ENCODE data around the gene AGO4. TPM values are rescaled to one million over a fixed set of nuclear protein-coding genes. Genes with fewer than 3 reads are reported as not detected.
"Not testable (repeated sequence)": the region's sequence is repeated elsewhere in the genome, so short reads cannot be mapped to it uniquely, and the experiment has no call there.

The AGO4 gene
- total and polyA plus RNA-seq, 8 donors: 3.2 to 10.7 (median 6.9) TPM

DNA sequence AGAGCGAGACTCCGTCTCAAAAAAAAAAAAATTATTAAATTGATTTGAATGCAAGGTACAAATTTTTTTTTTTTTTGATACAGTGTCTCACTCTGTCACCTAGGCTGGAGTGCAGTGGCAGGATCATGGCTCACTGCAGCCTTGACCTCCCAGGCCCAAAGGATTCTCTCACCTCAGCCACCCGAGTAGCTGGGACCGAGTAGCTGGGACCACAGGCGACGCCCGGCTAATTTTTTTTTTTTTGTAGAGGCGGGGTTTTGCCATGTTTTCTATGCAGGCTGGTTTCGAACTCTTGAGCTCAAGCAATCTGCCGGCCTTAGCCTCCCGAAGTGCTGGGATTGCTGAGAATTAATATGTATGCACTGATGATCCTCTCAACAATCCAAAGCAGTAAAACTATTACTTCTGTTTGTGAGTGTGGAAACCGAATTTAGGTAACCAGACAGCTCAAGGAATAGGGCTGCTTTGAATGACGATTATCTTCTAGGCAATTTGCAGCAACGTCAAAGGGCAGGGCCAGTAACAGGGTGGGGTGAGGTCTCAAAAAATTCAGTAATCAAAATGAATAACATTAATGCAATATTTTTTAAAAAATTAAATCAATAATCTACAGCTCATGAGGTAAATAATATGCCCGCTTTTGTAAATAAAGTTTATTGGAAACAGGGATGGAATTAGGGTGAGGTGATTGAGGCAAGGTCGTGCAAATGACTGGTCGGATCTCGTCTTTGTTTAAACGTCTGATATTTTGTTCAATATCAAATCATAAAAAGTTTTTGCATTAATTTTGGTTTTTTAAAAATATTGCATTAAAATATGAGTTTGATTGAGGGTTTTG is 39.2 kb upstream of the AGO4 start:
- no peak for FAIRE-seq
- no peaks in the 10 kb centered on the region for H3K27me3 ChIP-seq
- TF ChIP-seq CTCF (IDR thresholded peaks at IDR 0.05): no peak
- WGBS, 2 donors: 41 to 43% methylated on average over 19 of the region's 19 CpGs
- H3K27ac ChIP-seq: peak overlapping the region; percentile 43 to 82 (median 74)
- H3K4me3 ChIP-seq: peak overlapping the region; percentile 72 to 89 (median 88)
- peaks cover 0 to 5% (median 0%) of the 10 kb centered on the region in 3 donors for H3K4me1 ChIP-seq
- no peak for ATAC-seq
- no peaks in the 10 kb centered on the region for H3K9me3 ChIP-seq
- intact Hi-C loops (cut with DNase I): no loop called here
- H3K36me3 ChIP-seq: no peaks in the 10 kb centered on the region
- DNase-seq: no peak

DNA sequence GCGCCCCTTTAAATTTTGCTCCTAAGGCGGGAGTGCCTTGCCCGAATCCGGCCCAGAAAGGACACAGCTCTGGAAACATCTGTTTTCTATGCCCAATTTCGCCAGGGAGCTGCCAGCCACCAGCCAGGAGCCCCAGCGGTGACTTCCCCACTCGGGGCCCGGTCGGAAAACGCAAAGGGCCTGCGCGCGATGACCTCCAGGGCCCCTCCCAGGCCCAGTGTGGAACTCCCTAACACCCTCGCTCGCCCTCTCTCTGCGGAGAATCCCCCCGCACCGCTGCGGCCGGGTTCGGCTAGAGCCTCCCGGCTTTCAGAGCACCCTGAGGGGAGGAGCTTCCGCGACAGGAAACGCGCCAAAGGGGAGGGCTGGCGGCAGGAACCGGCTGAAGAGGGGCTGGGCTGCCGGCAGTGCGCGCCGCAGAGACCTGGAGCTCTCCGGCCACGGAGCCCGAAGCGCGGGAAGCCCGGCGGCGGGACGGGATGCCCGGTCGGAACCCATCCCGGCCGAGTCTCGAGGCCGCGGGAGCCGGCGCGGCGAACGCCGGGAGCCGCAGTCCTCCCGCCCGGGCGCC is 38.5 kb upstream of the AGO4 start:
- Histone ChIP-seq H3K27ac (peak overlapping the region; percentile 43 to 82 (median 74)), H3K4me3 (peak overlapping the region; percentile 72 to 89 (median 88)), H3K36me3 (no peaks in the 10 kb centered on the region), H3K27me3 (no peaks in the 10 kb centered on the region), H3K9me3 (no peaks in the 10 kb centered on the region), H3K4me1 (peaks cover 0 to 5% (median 0%) of the 10 kb centered on the region in 3 donors)
- WGBS, 2 donors: 0% methylated on average over 32 to 58 of the region's 58 CpGs
- ATAC-seq: peak; percentile 92 to 97 (median 94)
- no peak for TF ChIP-seq CTCF (IDR thresholded peaks at IDR 0.05)
- peak; percentile 83 to 93 (median 90) for DNase-seq
- intact Hi-C loops (cut with DNase I): no loop called here
- FAIRE-seq: no peak

- TF ChIP-seq CTCF (IDR thresholded peaks at IDR 0.05): no peak
- DNase-seq (no peak), FAIRE-seq (no peak), ATAC-seq (no peak)
- Histone ChIP-seq H3K4me3 (no peak overlapping the region), H3K4me1 (peaks cover 0 to 2% (median 0%) of the 10 kb centered on the region in 3 donors), H3K9me3 (no peaks in the 10 kb centered on the region), H3K36me3 (no peaks in the 10 kb centered on the region), H3K27me3 (no peaks in the 10 kb centered on the region), H3K27ac (no peak overlapping the region)
- intact Hi-C loops (cut with DNase I): loop anchor here in 1 of 3 donors (5.0 kb wide), 1 partner anchor 206 kb away; no protein-coding TSS in a partner anchor
Measured at GRCh38 chr1:35773711-35774110, 34.1 kb upstream of the AGO4 start.

GRCh38 chr1:35776172-35776571 is 31.6 kb upstream of the AGO4 start:
- ATAC-seq; H3K27ac ChIP-seq; H3K36me3 ChIP-seq; H3K27me3 ChIP-seq; H3K4me1 ChIP-seq; FAIRE-seq; DNase-seq; H3K9me3 ChIP-seq; H3K4me3 ChIP-seq; intact Hi-C loops (cut with DNase I): not testable (repeated sequence)
- 81 to 85% methylated on average over 6 of the region's 6 CpGs for WGBS, 2 donors

- WGBS, 2 donors: 94 to 95% methylated on average over 1 of the region's 1 CpG
- no peaks in the 10 kb centered on the region for H3K4me1 ChIP-seq
- no peaks in the 10 kb centered on the region for H3K36me3 ChIP-seq
- intact Hi-C loops (cut with DNase I): no loop called here
- no peak for ATAC-seq
- FAIRE-seq: no peak
- TF ChIP-seq CTCF (IDR thresholded peaks at IDR 0.05): no peak
- no peaks in the 10 kb centered on the region for H3K9me3 ChIP-seq
- H3K27me3 ChIP-seq: no peaks in the 10 kb centered on the region
- no peak for DNase-seq
- H3K4me3 ChIP-seq: no peak overlapping the region
- H3K27ac ChIP-seq: no peak overlapping the region
Measured at GRCh38 chr1:35777109-35777508, 30.7 kb upstream of the AGO4 start.
